Eye (tissue), 1 donor: ENCODE measurements around the gene CFAP58.

Experiments
- DNase-seq: peaks from one replicate; pipeline ENCODE4 v3.0.0-alpha.2; 2015

The CFAP58 gene

DNA sequence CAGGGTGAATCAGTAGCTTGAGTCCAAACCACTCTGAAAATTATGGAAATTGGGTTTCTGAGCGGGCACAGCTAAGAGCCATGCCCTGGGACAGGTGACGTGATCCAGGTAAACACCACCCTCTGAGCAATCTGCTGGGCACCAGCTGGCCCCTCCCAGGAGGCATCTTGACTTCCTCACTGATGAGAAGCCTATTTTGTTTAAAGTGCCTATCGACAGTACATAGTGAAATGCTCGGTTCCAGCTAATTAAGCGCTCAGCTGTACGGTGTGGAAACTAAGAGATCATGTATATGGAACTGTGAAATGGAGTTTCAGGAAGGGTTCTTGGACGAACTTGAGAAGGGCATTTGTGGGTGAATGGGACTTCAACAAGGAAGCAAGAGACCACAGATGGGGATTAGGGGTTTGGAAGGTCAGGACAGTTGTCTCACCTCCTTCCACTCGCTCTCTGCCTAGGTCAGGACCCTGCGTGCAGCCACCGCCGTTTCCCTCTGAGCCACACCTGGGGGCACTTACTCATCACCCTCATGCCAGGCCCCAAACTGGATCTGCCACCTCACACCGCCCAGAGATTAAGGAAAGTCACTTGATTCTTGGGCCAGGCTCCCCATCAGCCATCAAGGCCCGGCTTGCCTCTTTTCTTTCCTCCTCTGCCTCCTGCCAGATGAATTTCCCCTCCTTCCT lies 18.5 kb upstream of the CFAP58 start:
- no peak for DNase-seq

DNA sequence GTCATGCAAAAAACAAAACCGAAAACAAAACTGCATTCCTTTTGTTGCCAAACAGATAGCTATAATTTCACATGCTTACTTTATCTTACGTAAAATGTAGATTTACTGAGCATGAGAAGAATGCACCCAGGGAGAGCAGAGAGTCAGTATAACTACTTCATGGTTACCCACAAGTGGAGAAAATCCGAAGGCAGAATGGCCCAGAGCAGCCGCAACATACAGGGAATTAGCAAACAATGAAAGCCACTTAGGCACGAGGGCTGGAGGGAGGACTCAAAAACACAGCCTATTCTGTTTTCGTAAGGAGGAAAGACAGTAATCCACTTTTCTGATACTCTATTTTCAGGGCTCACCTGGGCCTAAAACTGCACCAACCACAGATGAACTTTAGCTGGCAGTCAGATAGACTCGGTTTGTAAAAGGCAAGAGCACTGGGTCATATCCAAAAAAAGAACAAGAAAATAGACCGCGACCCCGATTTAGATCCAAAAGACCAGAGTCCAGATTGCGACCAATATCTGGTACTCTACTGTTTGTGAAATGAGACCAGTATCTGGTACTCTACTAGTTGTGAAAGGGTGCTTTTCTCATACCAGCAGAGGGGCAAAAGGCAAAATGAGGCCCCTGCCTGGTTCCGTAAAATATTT lies 16.7 kb upstream of the CFAP58 start:
- peak; percentile 69 for DNase-seq

DNA sequence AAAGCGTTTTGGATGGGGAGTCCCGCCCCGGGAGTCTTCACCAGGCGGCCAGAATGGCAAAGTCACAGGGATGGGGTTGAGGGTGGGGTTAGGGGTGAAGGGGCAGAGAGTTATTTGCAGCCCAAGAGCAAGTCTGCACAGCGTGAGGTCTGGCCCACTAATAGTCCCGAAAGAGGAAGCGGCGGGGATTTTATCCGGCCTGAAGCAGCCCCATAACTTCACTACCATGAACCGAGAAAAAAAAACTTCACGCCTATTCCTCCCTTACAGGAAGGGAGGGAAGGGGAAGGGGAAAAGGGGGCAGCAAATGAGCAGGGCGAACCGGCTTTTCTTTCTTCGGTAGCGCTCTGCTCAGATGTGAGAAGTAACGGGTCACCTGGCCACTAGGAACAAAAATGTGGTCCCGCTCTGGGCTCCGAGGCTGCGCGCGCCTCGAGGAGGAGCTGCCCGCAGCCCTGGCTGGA lies 16.1 kb upstream of the CFAP58 start:
- DNase-seq, result no peak

DNA sequence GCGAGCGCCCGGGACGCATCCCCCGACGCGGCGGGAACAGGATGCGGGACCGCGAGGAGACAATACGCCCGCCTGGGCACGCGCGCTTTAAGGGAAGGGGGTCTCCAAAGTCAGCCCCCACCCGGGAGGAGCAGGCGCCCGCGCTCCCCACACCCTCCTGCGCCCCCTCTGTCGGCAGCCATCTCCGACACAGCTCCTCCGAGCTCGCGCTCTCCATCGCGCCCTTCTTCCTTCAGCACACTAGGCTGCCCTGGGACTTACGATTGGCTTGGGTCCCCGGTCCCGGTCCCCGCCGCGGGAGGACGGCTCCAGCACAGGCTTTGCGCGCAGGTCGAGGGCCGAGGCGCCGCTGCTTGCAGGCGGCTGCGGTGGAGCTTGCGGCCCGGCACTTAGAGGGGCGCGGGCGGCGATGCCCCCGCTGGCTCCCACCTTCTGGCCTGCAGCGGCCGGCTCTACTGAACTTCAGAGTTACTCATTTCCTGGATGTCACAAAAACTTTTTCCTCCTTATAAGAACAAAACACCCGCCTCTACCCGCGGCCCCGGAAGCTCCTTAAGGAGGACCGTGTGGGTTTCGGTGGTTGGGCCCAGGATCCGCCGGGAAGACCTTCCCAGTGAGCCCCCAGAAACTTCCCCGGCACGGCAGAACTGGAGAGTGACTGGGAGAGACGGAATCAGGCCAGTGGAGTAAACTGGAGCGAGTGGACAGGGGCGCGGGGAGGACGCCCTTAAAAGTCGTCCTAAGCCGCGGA lies 15.5 kb upstream of the CFAP58 start, which contains the start of gene ITPRIP:
Gene ITPRIP, minus strand, starts transcription at position 481 of the 751 bp plus-strand sequence. CDS start 22,414 bp downstream, outside the sequence.
- DNase-seq, result peak; percentile 93

- peak; percentile 85 for DNase-seq
Observed at GRCh38 chr10:104339469-104340110, 14.0 kb upstream of the CFAP58 start.

- no peak for DNase-seq
Observed at GRCh38 chr10:104340111-104340526, 13.5 kb upstream of the CFAP58 start.

- no peak for DNase-seq
Observed at GRCh38 chr10:104340641-104341040, 13.0 kb upstream of the CFAP58 start.

- no peak for DNase-seq
Observed at GRCh38 chr10:104342941-104343411, 10.7 kb upstream of the CFAP58 start.

DNA sequence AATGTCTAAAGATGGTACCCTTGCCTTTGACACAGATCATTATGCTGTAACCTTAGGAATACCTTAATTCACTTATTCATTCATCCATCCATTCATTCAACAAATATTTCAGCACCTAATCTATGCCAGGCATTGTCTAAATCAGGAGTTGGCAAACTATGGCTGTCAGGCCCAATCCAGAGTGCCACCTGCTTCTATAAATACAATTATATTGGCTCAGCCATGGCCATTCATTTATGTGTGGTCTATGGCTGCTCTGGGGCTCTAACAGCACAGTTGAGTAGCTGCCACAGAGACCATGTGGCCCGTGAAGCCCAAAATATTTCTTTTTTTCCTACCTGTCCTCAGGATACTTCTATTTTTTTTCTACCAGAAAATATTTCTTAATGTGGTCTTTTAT lies 9.4 kb upstream of the CFAP58 start:
- DNase-seq, result no peak

DNA sequence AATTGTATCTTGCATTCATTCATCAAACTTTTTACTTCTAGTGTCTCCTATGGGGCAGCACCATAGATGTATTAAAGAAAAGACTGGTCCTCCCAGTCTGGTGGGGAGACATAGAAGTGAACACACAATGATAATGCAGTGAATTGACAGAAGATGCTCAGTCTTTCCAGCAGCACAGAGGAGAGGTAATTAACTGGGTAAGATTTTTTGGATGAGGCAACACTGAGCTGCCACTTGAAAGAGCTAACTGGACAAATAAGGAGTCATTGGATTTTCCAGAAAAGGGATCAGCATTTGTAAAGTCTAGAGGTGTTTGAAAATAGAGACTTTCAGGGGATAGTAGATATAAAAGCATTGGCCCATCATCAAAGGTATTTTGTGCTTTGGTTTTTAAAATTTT lies 8.1 kb upstream of the CFAP58 start:
- no peak for DNase-seq

- no peak for DNase-seq
Observed at GRCh38 chr10:104345941-104346340, 7.7 kb upstream of the CFAP58 start.

DNA sequence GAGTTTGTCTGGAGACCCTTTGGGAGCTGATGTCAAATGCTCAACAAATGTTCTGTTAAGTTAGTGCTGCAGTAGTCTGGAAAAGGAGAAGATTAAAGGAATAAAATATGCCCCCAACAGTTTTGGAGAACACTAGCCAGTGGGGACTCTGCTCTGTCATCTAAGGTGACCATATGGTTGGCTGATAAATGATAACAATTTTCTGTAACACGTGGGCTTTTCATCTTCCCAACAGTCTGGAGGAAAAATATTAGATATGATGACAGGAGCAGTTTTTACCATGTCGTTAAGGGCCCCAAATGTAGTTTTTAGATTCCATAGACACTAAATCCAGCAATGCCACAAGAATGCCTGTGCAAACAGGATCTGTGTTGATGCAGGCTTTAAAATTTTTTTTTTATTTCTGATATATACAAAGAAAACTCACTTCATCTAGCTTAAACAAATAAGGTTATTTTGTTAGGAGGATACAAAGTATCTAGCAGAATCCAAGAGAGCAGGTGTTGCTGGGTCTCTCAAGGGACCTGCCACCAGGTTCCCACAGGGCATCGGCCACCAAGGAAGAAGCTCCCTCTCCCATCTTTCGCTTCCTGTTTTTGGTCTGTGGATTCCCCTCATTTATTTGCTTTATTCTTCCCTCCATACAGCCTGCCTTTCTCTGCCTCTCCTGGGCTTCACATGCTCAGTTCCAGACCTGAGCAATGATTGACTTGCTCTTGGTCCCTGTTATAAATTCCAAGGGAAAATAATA lies 6.2 kb upstream of the CFAP58 start:
- DNase-seq, result no peak

DNA sequence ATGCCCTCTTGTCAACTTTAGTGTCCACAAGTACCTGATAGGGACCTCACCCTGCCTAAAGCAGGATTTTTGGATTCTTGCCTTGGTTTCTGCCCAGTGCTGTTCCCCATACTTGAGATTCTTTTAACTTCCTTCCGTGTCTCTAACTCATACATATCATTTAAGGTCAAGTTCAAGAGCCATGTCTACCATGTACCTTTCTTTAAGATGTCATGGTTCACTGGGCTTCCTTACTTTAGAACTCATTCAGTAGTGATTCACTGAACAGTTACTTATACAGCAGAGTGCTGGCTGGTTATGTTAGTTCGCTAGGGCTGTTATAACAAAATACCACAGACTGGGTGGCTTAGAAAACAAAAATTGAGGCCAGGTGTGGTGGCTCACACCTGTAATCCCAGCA lies 5.0 kb upstream of the CFAP58 start:
- no peak for DNase-seq

- DNase-seq, result peak; percentile 42
Observed at GRCh38 chr10:104349623-104350126, 4.0 kb upstream of the CFAP58 start.

DNA sequence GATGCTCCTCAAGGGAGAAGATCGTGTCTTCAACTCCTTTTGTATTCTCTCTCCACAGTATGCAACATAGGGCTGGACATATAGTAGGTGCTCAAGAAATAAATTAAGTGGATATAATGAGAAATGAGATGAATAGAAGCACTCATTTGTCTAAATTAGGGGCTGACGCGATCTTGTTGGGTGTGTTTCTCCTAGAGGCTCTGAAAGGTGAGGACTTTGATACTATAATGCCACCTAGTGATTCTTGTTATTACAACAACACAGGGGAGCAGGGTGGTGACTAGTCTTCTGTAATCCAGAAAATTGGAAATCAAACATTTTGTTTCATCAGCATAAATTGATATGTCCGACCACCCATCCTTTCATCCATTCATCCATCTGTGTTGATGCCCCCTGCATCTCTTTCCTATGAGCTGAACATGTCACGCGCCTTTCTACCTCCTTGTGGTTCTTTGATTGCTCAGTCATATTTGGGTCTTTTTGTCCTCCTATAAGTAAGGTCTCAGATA lies 3.5 kb upstream of the CFAP58 start:
- DNase-seq, result peak; percentile 88

- DNase-seq, result no peak
Observed at GRCh38 chr10:104351061-104351702, 2.5 kb upstream of the CFAP58 start.

DNA sequence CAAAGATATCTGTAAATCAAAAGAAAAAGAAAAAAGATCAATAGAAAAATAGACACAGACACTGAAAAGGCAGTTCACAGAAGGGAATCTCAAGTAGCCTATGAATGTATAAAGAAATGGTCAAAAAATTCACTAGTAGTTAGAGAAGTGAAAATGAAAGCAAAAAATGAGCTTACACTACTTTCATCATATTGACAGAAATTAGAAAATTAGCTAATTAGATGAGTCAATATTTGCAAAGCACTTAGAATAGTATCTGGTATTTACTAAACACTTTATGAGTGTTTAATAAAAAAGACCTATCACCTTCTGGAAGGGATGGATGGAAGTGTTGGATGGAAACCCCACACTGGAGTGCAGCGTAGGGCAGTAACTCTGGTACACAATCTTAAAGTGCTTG lies 1.7 kb upstream of the CFAP58 start:
- DNase-seq, result no peak

DNA sequence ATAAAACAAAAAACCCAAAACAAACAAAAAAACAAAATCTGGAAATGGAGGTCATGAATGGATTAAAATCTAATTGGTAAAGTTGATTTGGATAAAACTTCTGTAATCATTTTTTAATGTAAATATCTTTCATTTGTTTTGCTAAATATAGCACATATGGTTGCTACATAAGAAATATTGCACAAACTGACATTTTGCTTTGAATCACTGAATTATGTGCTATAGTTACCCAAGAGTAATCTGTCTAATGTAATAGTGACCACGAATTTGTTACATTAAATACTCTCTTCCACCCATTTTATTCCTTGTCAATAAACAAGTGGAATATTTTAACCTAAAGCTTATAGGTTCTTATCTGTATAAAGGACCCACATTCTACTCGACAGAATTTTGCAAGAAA lies 6.2 kb downstream of the CFAP58 start:
- DNase-seq, result no peak

DNA sequence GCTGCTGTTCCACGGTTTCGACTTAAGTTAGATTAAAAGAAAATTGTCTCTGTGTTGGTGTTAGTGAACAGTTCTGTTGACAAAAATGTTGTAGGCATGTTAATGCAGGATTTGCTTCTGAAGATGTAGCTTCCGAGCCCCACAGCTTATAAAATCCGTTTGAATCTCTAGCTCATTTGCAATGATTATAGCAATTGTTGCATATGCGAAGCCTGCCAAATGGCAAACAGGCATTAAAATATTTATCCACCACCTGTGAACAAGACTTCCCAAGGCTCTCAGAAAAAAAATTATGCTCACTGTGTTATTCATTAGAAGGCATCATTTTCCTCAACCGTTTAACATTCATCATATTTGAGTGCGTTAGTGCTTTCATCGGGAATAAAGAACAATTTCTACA lies 14.3 kb downstream of the CFAP58 start:
- no peak for DNase-seq

- no peak for DNase-seq
Observed at GRCh38 chr10:104368381-104368780, 14.7 kb downstream of the CFAP58 start.

- DNase-seq, result no peak
Observed at GRCh38 chr10:104371753-104372152, 18.1 kb downstream of the CFAP58 start.
